HG03439 (cell line): ENCODE results near the gene ARL3.
"Not testable (repeated sequence)": the region's sequence is repeated elsewhere in the genome, so short reads cannot be mapped to it uniquely, and the experiment has no call there.

Experiments used
- ATAC-seq: cut with Tn5 transposase; IDR thresholded peaks from one replicate; pipeline ENCODE4 v1.9.1; 2021; ENCODE audit warnings: mild to moderate bottlenecking, moderate library complexity; ENCODE audit not compliant: unreplicated experiment

The ARL3 gene

DNA sequence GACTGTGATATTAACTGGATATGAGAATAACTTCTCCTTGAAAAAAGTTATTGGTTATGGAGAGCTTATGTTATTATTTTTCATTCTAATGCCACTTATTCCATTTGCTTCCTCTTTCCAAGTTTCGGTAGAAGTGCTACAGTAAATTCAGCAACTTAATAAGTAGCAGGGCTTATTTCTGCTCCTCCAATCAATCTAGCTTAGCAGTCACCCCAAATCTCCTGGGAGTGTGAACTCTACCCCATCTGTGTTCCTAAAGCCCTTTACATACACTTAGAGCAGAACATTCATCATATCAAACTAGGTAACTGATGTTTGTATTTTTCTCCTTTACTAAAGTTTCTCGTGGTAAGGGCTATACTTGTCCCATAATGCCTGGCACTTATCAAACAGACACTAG lies 8.7 kb downstream of the ARL3 start:
- no peak for ATAC-seq

GRCh38 chr10:102704915-102705314 lies 9.3 kb downstream of the ARL3 start:
- no peak for ATAC-seq

- no peak for ATAC-seq
Measured at GRCh38 chr10:102702742-102703141, 11.5 kb downstream of the ARL3 start.

GRCh38 chr10:102701796-102702195 lies 12.4 kb downstream of the ARL3 start:
- ATAC-seq = no peak

DNA sequence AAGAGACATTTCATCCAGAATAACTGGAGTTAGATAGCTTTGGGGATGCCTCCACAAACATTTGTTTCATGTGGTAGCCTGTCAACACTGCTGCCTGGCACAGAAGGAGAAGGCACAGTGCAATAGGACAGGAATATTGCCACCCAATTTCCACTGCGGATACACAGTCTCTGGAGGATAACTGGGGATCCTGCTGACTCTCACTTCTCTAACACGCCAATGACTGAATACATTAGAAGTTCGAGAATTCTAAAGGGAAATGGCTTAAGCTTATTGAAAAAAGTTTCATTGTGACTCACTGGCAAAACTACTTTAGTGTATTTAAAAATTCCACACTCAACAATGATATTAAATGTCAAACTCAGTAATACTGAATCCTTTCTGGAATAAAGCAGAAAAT lies 12.9 kb downstream of the ARL3 start:
- ATAC-seq = no peak

DNA sequence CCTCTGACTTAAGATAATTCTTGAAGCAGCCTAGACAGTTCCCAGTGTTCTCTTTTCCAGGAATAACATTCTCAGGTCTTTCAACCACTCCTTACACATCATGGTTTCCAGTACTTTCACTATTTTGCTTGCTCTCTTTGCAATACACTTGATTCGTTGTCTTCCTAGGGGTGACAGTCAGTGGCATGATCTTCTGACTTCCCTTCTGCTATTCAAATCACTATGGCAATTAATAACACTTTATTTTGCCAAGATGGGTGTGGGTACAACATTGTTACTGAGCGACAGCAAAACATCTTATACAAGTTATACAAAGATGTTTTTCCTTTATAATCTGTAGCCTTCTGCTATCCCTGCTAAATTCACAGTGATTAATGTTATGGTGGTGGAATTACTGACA lies 15.3 kb downstream of the ARL3 start:
- ATAC-seq = no peak

DNA sequence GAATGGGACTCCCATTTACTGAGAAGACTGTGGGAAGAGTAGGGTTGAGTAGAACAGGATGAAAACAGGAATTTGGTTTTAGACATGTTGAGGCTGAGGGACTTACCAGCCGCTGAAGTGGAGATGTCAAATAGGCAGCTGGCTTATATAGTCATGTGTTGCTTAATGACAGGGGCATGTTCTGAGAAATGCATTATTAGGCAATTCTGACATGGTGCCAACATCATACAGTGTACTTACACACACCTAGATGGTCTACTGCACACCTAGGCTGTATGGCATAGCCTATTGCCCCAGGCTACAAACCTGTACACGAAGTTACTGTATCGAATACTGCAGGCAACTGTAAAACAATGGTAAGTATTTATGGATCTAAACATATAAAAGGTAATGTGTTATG lies 17.5 kb downstream of the ARL3 start:
- no peak for ATAC-seq

GRCh38 chr10:102695401-102695800 lies 18.8 kb downstream of the ARL3 start:
- ATAC-seq = not testable (repeated sequence)

GRCh38 chr10:102691285-102692066 lies 22.7 kb downstream of the ARL3 start:
- ATAC-seq = no peak

DNA sequence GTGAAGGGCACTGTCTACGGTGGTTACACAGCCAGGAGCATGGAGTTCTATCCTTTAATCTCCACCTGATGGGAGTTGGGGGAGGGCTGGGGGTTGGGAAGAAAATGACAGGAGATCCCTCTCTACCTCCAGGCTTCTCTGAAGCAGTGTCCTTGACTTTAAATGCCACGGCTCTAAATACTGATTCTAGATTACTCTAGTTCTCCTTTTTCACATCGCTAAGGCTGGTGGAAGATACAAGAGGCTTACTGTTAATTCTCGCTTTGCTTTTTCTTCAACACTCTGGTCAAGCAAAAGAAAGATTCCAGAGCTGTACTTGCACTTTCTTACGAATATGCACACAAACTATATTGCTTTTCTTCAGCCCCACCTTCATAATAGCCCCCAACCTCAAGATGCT lies 30.5 kb downstream of the ARL3 start:
- no peak for ATAC-seq

DNA sequence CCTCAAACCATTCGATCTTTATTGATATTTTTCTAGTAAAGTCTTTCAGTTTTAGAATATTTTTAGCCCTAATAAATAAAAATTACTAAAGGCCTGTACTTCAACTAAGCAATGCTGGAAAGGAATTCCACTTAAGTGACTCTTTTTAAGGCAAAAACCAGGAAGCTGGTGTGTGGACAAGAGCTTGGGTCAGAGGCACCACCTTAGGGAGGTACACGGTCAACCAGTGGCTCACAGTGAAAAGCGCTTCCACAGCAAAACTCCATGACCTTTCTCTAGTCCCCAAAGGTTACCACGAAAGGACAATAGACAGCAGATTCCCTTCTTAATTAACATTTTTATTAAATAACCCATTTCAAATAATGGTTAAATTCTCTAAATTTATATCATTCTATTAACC lies 31.2 kb downstream of the ARL3 start:
- no peak for ATAC-seq

- ATAC-seq = no peak
Measured at GRCh38 chr10:102682416-102682815, 31.8 kb downstream of the ARL3 start.

DNA sequence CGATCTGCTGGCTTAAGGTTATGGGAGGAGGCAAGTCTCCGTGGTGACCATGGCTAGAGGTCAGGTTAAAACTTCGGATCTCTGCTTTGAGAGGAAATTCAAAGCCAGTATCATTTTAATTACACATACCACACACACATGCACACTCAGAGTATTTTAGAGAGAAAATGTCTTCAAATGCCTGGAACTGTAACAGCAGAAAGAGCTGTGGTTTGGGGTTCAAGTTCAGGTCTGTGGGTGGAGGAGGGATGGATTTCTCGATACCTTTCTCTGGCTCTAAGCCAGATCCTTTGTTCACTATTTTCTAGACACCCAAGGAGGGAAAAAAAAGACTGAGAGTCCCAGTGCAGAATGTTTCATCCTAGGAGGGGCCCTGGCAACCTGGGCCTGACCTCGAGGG lies 32.5 kb downstream of the ARL3 start:
- no peak for ATAC-seq

GRCh38 chr10:102679596-102679995 lies 34.6 kb downstream of the ARL3 start:
- ATAC-seq = no peak

GRCh38 chr10:102678842-102679289 lies 35.3 kb downstream of the ARL3 start:
- ATAC-seq = no peak

- no peak for ATAC-seq
Measured at GRCh38 chr10:102678068-102678400, 36.2 kb downstream of the ARL3 start.

- no peak for ATAC-seq
Measured at GRCh38 chr10:102677331-102678067, 36.7 kb downstream of the ARL3 start.

GRCh38 chr10:102676534-102677315 lies 37.5 kb downstream of the ARL3 start:
- ATAC-seq = no peak

DNA sequence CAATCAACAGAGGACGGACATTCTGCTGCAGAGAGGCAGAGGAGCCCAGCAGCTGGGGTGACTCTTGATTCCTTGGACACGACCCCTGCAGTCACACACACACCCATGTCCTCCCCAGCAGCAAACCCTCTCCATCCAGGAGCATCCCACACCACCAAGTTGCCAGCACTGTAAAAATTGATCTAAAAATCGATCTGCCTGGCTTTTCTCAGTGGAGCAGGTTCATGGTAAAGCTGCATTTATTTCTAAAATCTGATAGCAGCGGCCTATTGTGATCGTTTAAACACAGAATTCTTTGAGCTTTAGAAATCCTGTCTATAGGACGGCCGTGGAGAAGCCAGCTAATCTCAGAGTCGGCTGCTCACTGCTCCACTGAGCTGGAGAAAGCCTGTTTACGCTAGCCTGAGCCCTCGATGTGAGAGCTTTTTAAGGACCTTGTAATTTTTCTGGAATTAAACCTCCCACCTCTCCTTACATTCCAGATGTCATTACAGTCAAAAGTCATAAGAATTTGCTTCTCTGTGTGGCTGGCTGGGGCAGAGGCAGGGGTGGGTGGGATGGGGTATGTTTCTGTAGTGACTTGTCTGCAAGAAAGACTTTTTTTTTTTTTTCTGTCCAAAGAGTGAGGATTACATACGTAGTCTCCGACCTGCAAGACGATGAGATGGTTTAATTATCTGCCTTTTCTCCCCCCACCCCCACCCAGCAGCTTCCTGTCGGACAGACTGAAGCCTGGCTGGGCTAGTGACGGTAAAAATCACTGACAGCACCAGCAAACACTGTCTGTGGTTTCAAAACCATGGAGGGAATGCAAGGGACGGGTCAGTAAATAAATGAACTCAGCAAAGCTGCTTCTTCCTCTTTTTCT lies 38.3 kb downstream of the ARL3 start:
- ATAC-seq = no peak

DNA sequence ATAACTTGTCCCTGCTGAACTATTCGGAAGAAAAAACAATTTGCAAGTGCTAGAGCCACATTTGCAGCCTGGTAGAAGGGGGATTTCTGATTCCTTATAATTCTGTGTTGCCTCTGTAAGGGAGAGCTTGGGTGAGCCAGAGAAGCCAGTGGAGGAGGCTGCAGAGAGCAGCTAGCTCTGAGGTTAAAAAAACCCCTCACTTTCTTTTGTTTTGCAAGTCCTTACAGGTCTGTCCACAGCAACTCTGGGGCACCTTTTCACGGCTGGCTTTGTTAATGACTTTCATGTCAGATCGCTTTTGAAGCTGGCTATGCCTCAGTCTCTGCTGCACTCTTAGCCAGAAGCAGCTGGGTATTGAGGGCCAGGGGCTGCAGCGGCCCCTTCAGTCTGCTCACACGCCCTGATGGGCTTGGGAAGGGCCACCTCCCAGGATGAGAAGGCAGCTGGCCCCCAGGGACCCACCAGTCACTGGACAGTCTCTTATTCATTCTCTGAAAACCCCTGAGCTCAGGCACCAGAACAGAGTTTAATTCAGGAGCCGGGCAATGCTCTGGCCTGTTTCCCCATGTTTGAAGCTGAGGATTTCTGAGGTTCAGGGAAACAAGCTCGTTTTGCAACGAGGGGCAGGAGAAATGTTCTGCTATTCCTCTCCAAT lies 39.1 kb downstream of the ARL3 start:
- no peak for ATAC-seq
